ENCODE data around the gene SLC45A3.

Gene SLC45A3

GRCh38 chr1:205699416-205699815 is 19.1 kb upstream of the SLC45A3 start:
- DNase-seq, result no peak

GRCh38 chr1:205698921-205699320 is 18.6 kb upstream of the SLC45A3 start:
- DNase-seq, result no peak

GRCh38 chr1:205693421-205693991 is 13.2 kb upstream of the SLC45A3 start:
- DNase-seq, result no peak

GRCh38 chr1:205692423-205692822 is 12.1 kb upstream of the SLC45A3 start:
- DNase-seq, result no peak

- DNase-seq, result no peak
Measured at GRCh38 chr1:205690122-205690756, 9.9 kb upstream of the SLC45A3 start.

- no peak for DNase-seq
Measured at GRCh38 chr1:205689479-205689878, 9.2 kb upstream of the SLC45A3 start.

- DNase-seq, result no peak
Measured at GRCh38 chr1:205688171-205689080, 8.1 kb upstream of the SLC45A3 start.

GRCh38 chr1:205687242-205687641 is 6.9 kb upstream of the SLC45A3 start:
- DNase-seq, result no peak

GRCh38 chr1:205681364-205681763 is 1.1 kb upstream of the SLC45A3 start:
- DNase-seq, result no peak

- DNase-seq, result no peak
Measured at GRCh38 chr1:205678286-205679111, 1.8 kb downstream of the SLC45A3 start.

GRCh38 chr1:205677167-205677566 is 3.1 kb downstream of the SLC45A3 start:
- no peak for DNase-seq

- no peak for DNase-seq
Measured at GRCh38 chr1:205676597-205676996, 3.7 kb downstream of the SLC45A3 start.

- DNase-seq, result no peak
Measured at GRCh38 chr1:205676002-205676401, 4.3 kb downstream of the SLC45A3 start.

- no peak for DNase-seq
Measured at GRCh38 chr1:205675247-205675646, 5.1 kb downstream of the SLC45A3 start.

GRCh38 chr1:205672970-205673369 is 7.3 kb downstream of the SLC45A3 start:
- no peak for DNase-seq

GRCh38 chr1:205672395-205672889 is 7.9 kb downstream of the SLC45A3 start:
- no peak for DNase-seq

GRCh38 chr1:205670611-205671430 is 9.5 kb downstream of the SLC45A3 start:
- no peak for DNase-seq

GRCh38 chr1:205670150-205670446 is 10.2 kb downstream of the SLC45A3 start:
- DNase-seq, result no peak

GRCh38 chr1:205669341-205670149 is 10.8 kb downstream of the SLC45A3 start:
- DNase-seq, result no peak

- DNase-seq, result no peak
Measured at GRCh38 chr1:205668951-205669340, 11.4 kb downstream of the SLC45A3 start.
